Duodenal mucosa (tissue), 2 donors: ENCODE measurements around the gene OR56B4.
"Not testable (repeated sequence)": the region's sequence is repeated elsewhere in the genome, so short reads cannot be mapped to it uniquely, and the experiment has no call there.

Experiments used
- H3K27ac ChIP-seq: one replicate; pipeline ENCODE4 v1.7.0; 2013; ENCODE audit warnings: low read depth, low read length
- H3K27me3 ChIP-seq, 2 donors: one replicate each; pipeline ENCODE4 v1.7.0; 2013; ENCODE audit warnings: low read length in 2 of 2, control low read depth in 1 of 2; ENCODE audit not compliant: insufficient read depth in 2 of 2, control insufficient read depth in 1 of 2
- H3K36me3 ChIP-seq, 2 donors: one replicate each; pipeline ENCODE4 v1.7.0; 2013; ENCODE audit warnings: low read length in 2 of 2, control low read depth in 1 of 2; ENCODE audit not compliant: insufficient read depth in 2 of 2, control insufficient read depth in 1 of 2
- H3K4me1 ChIP-seq, 2 donors: one replicate each; pipeline ENCODE4 v1.7.0; 2013; ENCODE audit warnings: low read length in 2 of 2, control low read depth in 1 of 2; ENCODE audit not compliant: insufficient read depth in 2 of 2, control insufficient read depth in 1 of 2
- H3K4me3 ChIP-seq, 2 donors: one replicate each; pipeline ENCODE4 v1.7.0; 2013; ENCODE audit warnings: low read length in 2 of 2, low read depth in 1 of 2
- H3K9ac ChIP-seq, 2 donors: one replicate each; pipeline ENCODE4 v1.7.0; 2013; ENCODE audit warnings: low read length in 2 of 2, low read depth in 1 of 2
- H3K9me3 ChIP-seq, 2 donors: one replicate each; pipeline ENCODE4 v1.7.0; 2013; ENCODE audit warnings: low read length in 2 of 2, control low read depth in 1 of 2; ENCODE audit not compliant: control insufficient read depth in 1 of 2

The OR56B4 gene

DNA sequence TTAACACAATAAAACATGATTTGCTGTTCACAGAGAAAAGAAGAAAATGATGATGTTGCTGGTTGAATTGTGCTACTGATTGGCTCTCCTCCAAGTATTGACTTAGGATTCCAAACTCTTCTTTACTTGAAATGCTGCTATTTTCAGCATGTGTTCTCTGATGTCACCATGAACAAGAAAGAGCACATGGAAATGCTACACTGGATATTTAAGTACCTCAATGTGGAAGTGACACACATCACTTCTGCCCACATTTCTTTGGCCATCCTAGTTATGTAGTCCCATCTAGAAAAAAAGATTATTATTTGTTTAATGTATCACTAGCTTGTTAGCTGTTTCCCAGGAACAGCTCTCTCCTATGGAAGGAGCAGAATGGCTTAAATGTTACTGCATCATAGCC is 35.5 kb downstream of the OR56B4 start:
- no peaks in the 10 kb centered on the region for H3K27me3 ChIP-seq
- H3K36me3 ChIP-seq: no peaks in the 10 kb centered on the region
- H3K9ac ChIP-seq: no peak overlapping the region
- no peak overlapping the region for H3K4me3 ChIP-seq
- H3K9me3 ChIP-seq: no peaks in the 10 kb centered on the region
- no peaks in the 10 kb centered on the region for H3K4me1 ChIP-seq
- H3K27ac ChIP-seq: no peak overlapping the region

GRCh38 chr11:6143737-6144136 is 36.3 kb downstream of the OR56B4 start:
- not testable (repeated sequence) for H3K27me3 ChIP-seq, H3K4me1 ChIP-seq, H3K4me3 ChIP-seq, H3K27ac ChIP-seq, H3K36me3 ChIP-seq, H3K9ac ChIP-seq, H3K9me3 ChIP-seq

GRCh38 chr11:6151117-6151516 is 43.6 kb downstream of the OR56B4 start:
- Histone ChIP-seq H3K27ac (no peak overlapping the region), H3K36me3 (no peaks in the 10 kb centered on the region), H3K27me3 (no peaks in the 10 kb centered on the region), H3K4me1 (no peaks in the 10 kb centered on the region), H3K9me3 (no peaks in the 10 kb centered on the region), H3K4me3 (no peak overlapping the region), H3K9ac (no peak overlapping the region)

DNA sequence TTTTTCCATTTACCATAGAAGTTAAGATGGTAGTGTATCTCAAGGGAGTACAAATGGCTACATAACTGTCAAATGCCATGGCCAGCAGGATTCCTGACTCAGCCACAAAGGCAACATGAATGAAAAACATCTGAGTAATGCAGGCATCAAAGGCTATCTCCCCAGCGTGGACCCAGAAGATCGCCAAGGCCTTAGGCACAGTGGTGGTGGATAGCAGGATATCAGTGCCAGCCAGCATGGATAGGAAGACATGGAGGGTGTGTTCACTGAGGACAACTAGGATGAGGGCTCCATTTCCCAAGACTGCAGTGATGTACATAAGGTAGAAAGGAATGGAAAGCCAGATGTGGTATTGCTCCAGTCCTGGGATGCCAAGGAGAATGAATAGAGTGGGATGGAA is 44.6 kb downstream of the OR56B4 start:
- Histone ChIP-seq H3K27ac (no peak overlapping the region), H3K4me1 (no peaks in the 10 kb centered on the region), H3K9ac (no peak overlapping the region), H3K36me3 (no peaks in the 10 kb centered on the region), H3K27me3 (no peaks in the 10 kb centered on the region), H3K4me3 (no peak overlapping the region), H3K9me3 (no peaks in the 10 kb centered on the region)

GRCh38 chr11:6156628-6157359 is 49.3 kb downstream of the OR56B4 start:
- Histone ChIP-seq H3K27me3 (no peaks in the 10 kb centered on the region), H3K9ac (no peak overlapping the region), H3K9me3 (no peaks in the 10 kb centered on the region), H3K4me3 (no peak overlapping the region), H3K36me3 (no peaks in the 10 kb centered on the region), H3K4me1 (no peaks in the 10 kb centered on the region), H3K27ac (no peak overlapping the region)
